H9 (cell line): Measurements from ENCODE around the gene RIBC2. TPM values are rescaled to one million over a fixed set of nuclear protein-coding genes. Genes with fewer than 3 reads are reported as not detected.

Source experiments
- DNase-seq: peaks from one replicate; pipeline ENCODE4 v3.0.0-alpha.2; 2017
- H2AFZ ChIP-seq: one replicate; pipeline ENCODE4 v1.6.1; 2013; ENCODE audit warnings: mild to moderate bottlenecking, low read length, control low read depth, moderate library complexity
- H2AK5ac ChIP-seq: 2 replicates; pipeline ENCODE4 v1.6.1; 2013; ENCODE audit warnings: low read length, control low read depth, mixed read lengths; ENCODE audit not compliant: insufficient read length
- H2BK120ac ChIP-seq: one replicate; pipeline ENCODE4 v1.6.1; 2013; ENCODE audit warnings: low read depth, mild to moderate bottlenecking, low read length, control low read depth, inconsistent platforms; ENCODE audit not compliant: poor library complexity, severe bottlenecking
- H2BK12ac ChIP-seq: 2 replicates; pipeline ENCODE4 v1.6.1; 2013; ENCODE audit warnings: low read length, control low read depth, mixed read lengths, low read depth; ENCODE audit not compliant: insufficient read length
- H2BK15ac ChIP-seq: 2 replicates; pipeline ENCODE4 v1.6.1; 2013; ENCODE audit warnings: low read depth, low read length, control low read depth
- H2BK20ac ChIP-seq: one replicate; pipeline ENCODE4 v1.6.1; 2013; ENCODE audit warnings: low read depth, mild to moderate bottlenecking, low read length, control low read depth, inconsistent platforms; ENCODE audit not compliant: poor library complexity, severe bottlenecking
- H2BK5ac ChIP-seq: 2 replicates; pipeline ENCODE4 v1.6.1; 2013; ENCODE audit warnings: low read length, control low read depth, mixed read lengths; ENCODE audit not compliant: insufficient read length
- H3K14ac ChIP-seq: 2 replicates; pipeline ENCODE4 v1.6.1; 2013; ENCODE audit warnings: low read length, control low read depth; ENCODE audit not compliant: insufficient read depth
- H3K18ac ChIP-seq: 2 replicates; pipeline ENCODE4 v1.6.1; 2013; ENCODE audit warnings: low read depth, mild to moderate bottlenecking, mixed read lengths, low read length, control low read depth; ENCODE audit not compliant: insufficient read length
- H3K23ac ChIP-seq: 2 replicates; pipeline ENCODE4 v1.6.1; 2013; ENCODE audit warnings: low read length, control low read depth, mixed read lengths, low read depth; ENCODE audit not compliant: insufficient read length
- H3K23me2 ChIP-seq: 2 replicates; pipeline ENCODE4 v1.6.1; 2013; ENCODE audit warnings: low read depth, mild to moderate bottlenecking, mixed read lengths, low read length, control low read depth; ENCODE audit not compliant: insufficient read length, poor library complexity, severe bottlenecking
- H3K27ac ChIP-seq: 2 replicates; pipeline ENCODE4 v1.5.1; 2013; ENCODE audit warnings: low read length, control low read depth, mixed read lengths, low read depth; ENCODE audit not compliant: insufficient read length
- H3K27me3 ChIP-seq: 2 replicates; pipeline ENCODE4 v1.6.1; 2013; ENCODE audit warnings: low read length, control low read depth, inconsistent platforms; ENCODE audit not compliant: insufficient read depth
- H3K4ac ChIP-seq: 2 replicates; pipeline ENCODE4 v1.6.1; 2013; ENCODE audit warnings: low read depth, mild to moderate bottlenecking, control low read depth, inconsistent platforms, low read length, moderate library complexity
- H3K4me1 ChIP-seq: 2 replicates; pipeline ENCODE4 v1.6.1; 2013; ENCODE audit warnings: low read length, control low read depth, inconsistent platforms; ENCODE audit not compliant: insufficient read depth
- H3K4me2 ChIP-seq: 2 replicates; pipeline ENCODE4 v1.6.1; 2013; ENCODE audit warnings: low read length, control low read depth, mixed read lengths; ENCODE audit not compliant: insufficient read length, insufficient read depth
- H3K56ac ChIP-seq: 2 replicates; pipeline ENCODE4 v1.6.1; 2013; ENCODE audit warnings: low read depth, mild to moderate bottlenecking, mixed read lengths, low read length, control low read depth; ENCODE audit not compliant: insufficient read length
- H3K79me1 ChIP-seq: 2 replicates; pipeline ENCODE4 v1.6.1; 2013; ENCODE audit warnings: low read depth, mild to moderate bottlenecking, moderate library complexity, low read length, control low read depth, inconsistent platforms; ENCODE audit not compliant: insufficient read depth, poor library complexity, severe bottlenecking
- H3K79me2 ChIP-seq: 2 replicates; pipeline ENCODE4 v1.6.1; 2013; ENCODE audit warnings: low read length, control low read depth, inconsistent platforms; ENCODE audit not compliant: insufficient read depth
- H3K9ac ChIP-seq: 2 replicates; pipeline ENCODE4 v1.6.1; 2013; ENCODE audit warnings: low read length, control low read depth, mixed read lengths; ENCODE audit not compliant: insufficient read length; ENCODE audit errors: extremely low read depth
- H3K9me3 ChIP-seq: one replicate; pipeline ENCODE4 v1.6.1; 2013; ENCODE audit warnings: low read depth, low read length, inconsistent platforms; ENCODE audit not compliant: control insufficient read depth
- H3T11ph ChIP-seq: one replicate; pipeline ENCODE4 v1.6.1; 2013; ENCODE audit warnings: mild to moderate bottlenecking, low read length, control low read depth, inconsistent platforms
- H4K20me1 ChIP-seq: one replicate; pipeline ENCODE4 v1.6.1; 2013; ENCODE audit not compliant: control insufficient read depth, insufficient read length, insufficient read depth
- H4K5ac ChIP-seq: 2 replicates; pipeline ENCODE4 v1.6.1; 2013; ENCODE audit warnings: low read depth, mild to moderate bottlenecking, mixed read lengths, low read length, control low read depth; ENCODE audit not compliant: insufficient read length
- H4K8ac ChIP-seq: replicated peaks from 2 replicates; pipeline ENCODE4 v1.6.1; 2013; ENCODE audit warnings: low read length, control low read depth, mixed read lengths, low read depth; ENCODE audit not compliant: insufficient read length
- H4K91ac ChIP-seq: 2 replicates; pipeline ENCODE4 v1.6.1; 2013; ENCODE audit warnings: low read depth, mild to moderate bottlenecking, moderate library complexity, mixed read lengths, low read length, control low read depth; ENCODE audit not compliant: insufficient read length
- H3K27ac Mint-ChIP-seq, 3 experiments: 2 replicates in 2 of 3; 3 replicates in 1 of 3; pipeline ENCODE4 v1.8.0; 2020 to 2021; ENCODE audit warnings: mixed read lengths in 3 of 3, mild to moderate bottlenecking in 1 of 3, moderate library complexity in 1 of 3
- H3K27me3 Mint-ChIP-seq: 2 replicates; pipeline ENCODE4 v1.8.0; 2021; ENCODE audit warnings: low read depth, mild to moderate bottlenecking, moderate library complexity, mixed read lengths
- H3K36me3 Mint-ChIP-seq, 3 experiments: 2 replicates in 2 of 3; 3 replicates in 1 of 3; pipeline ENCODE4 v1.8.0; 2020 to 2021; ENCODE audit warnings: low read depth in 3 of 3, mixed read lengths in 3 of 3; ENCODE audit not compliant: insufficient read depth in 1 of 3
- H3K4me1 Mint-ChIP-seq, 2 experiments: 2 replicates each; pipeline ENCODE4 v1.8.0; 2020; ENCODE audit warnings: mixed read lengths in 2 of 2
- H3K4me3 Mint-ChIP-seq, 2 experiments: 2 replicates in 1 of 2; 3 replicates in 1 of 2; pipeline ENCODE4 v1.8.0; 2020 to 2021; ENCODE audit warnings: mild to moderate bottlenecking in 2 of 2, mixed read lengths in 2 of 2, moderate library complexity in 1 of 2
- H3K9me3 Mint-ChIP-seq, 2 experiments: 2 replicates in 1 of 2; 3 replicates in 1 of 2; pipeline ENCODE4 v1.8.0; 2020; ENCODE audit warnings: mild to moderate bottlenecking in 2 of 2, mixed read lengths in 2 of 2, moderate library complexity in 1 of 2
- WGBS: extraction: QIAGEN DNeasy Blood & Tissue Kit; methylation state at CpG from one replicate; pipeline ENCODE4 v1.1.7; 2013; ENCODE audit warnings: missing lambda C conversion rate, low lambda C conversion rate, mixed read lengths; ENCODE audit not compliant: insufficient read length; ENCODE audit errors: extremely low coverage; 5-methylcytosine and 5-hydroxymethylcytosine counted together
- total RNA-seq: library from RNA; stranded (reverse); gene quantifications from 2 replicates; pipeline ENCODE4 v1.2.1, GENCODE V29; 2021
- TF ChIP-seq, protein P1 (sequence below): fragments of 200-600 bp; sonication (generic); conservative IDR thresholded peaks from 3 replicates; pipeline ENCODE4 v1.8.0; 2021; ENCODE audit warnings: antibody characterized with exemption, mild to moderate bottlenecking

The RIBC2 gene
- total RNA-seq, 1 experiment from 2014 or later, result 4.1 TPM

DNA sequence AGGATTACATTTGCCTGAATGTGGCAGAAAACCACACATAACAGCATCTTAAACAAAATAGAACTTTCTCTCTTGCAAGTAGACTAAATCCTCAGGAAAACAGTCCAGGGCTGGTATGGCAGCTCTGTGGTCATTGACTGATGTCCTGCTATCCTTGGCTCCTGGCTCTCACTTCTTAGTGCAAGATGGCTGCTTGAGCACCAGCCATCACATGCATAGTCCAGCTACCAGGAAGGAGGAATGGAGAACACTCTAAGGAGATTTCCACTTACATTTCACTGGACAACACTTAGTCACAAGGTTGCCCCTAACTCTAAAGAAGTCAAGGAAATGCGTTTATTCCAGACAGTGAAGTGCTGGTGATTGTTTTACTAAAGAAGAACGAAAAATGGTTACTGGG lies 13.6 kb downstream of the RIBC2 start:
- H3K9me3 ChIP-seq, result no peaks in the 10 kb centered on the region

More for the DNA sequence above, 13.6 kb downstream of the RIBC2 start:
- peaks cover 3 to 9% of the 10 kb centered on the region in 2 experiments; a peak in 3 of 4 replicates for H3K4me1 Mint-ChIP-seq
- Histone ChIP-seq H3K18ac (no peak overlapping the region), H3K56ac (no peak overlapping the region), H3T11ph (no peak overlapping the region), H3K23ac (no peak overlapping the region), H4K5ac (no peak overlapping the region), H2BK120ac (no peak overlapping the region), H3K4me1 (no peaks in the 10 kb centered on the region), H4K20me1 (no peaks in the 10 kb centered on the region), H3K79me2 (no peaks in the 10 kb centered on the region), H4K91ac (no peak overlapping the region), H2BK15ac (no peak overlapping the region), H2BK5ac (no peak overlapping the region), H3K27me3 (no peaks in the 10 kb centered on the region), H2AK5ac (no peak overlapping the region), H3K23me2 (no peaks in the 10 kb centered on the region), H2BK12ac (no peak overlapping the region), H3K14ac (no peak overlapping the region), H3K79me1 (no peaks in the 10 kb centered on the region), H3K4ac (no peak overlapping the region), H4K8ac (no peak overlapping the region), H2AFZ (no peak overlapping the region), H2BK20ac (no peak overlapping the region), H3K27ac (no peak overlapping the region), H3K4me2 (no peak overlapping the region), H3K9ac (no peak overlapping the region)
- TF ChIP-seq, protein P1, sequence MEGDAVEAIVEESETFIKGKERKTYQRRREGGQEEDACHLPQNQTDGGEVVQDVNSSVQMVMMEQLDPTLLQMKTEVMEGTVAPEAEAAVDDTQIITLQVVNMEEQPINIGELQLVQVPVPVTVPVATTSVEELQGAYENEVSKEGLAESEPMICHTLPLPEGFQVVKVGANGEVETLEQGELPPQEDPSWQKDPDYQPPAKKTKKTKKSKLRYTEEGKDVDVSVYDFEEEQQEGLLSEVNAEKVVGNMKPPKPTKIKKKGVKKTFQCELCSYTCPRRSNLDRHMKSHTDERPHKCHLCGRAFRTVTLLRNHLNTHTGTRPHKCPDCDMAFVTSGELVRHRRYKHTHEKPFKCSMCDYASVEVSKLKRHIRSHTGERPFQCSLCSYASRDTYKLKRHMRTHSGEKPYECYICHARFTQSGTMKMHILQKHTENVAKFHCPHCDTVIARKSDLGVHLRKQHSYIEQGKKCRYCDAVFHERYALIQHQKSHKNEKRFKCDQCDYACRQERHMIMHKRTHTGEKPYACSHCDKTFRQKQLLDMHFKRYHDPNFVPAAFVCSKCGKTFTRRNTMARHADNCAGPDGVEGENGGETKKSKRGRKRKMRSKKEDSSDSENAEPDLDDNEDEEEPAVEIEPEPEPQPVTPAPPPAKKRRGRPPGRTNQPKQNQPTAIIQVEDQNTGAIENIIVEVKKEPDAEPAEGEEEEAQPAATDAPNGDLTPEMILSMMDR, result no peak
- no CpG with 5 or more reads among the region's 2 CpGs for WGBS
- no peak overlapping the region for H3K27ac Mint-ChIP-seq
- H3K36me3 Mint-ChIP-seq, result peaks cover 0 to 8% (median 6%) of the 10 kb centered on the region in 3 experiments; a peak in 4 of 7 replicates
- H3K9me3 Mint-ChIP-seq, result peaks cover 0 to 6% of the 10 kb centered on the region in 2 experiments; a peak in 2 of 5 replicates
- no peak overlapping the region for H3K4me3 Mint-ChIP-seq
- peaks cover 16% of the 10 kb centered on the region for H3K27me3 Mint-ChIP-seq
- no peak for DNase-seq
